AG04449 (cell line): ENCODE results near the gene CARS1.

Experiments
- CTCF ChIA-PET: fragments of 350-600 bp; formaldehyde crosslinking; extraction: SDS; loops from one replicate; lab custom pipeline; 2021; ENCODE audit warnings: antibody characterized with exemption; lab: Yijun Ruan, JAX
- POLR2A ChIA-PET: fragments of 400-600, 350-600 bp; formaldehyde crosslinking; extraction: SDS; loops from one replicate; lab custom pipeline; 2020; ENCODE audit warnings: antibody characterized with exemption, inconsistent platforms; lab: Yijun Ruan, JAX
- DNase-seq: peaks from one replicate; pipeline ENCODE4 v3.0.0-alpha.2; 2010; ENCODE audit warnings: low read depth, low spot score
- H3K4me3 ChIP-seq: 2 replicates; pipeline ENCODE4 v1.5.1; 2011; ENCODE audit warnings: low read depth, mild to moderate bottlenecking, control low read depth, low read length
- TF ChIP-seq, protein P1 (sequence below): IDR thresholded peaks from one replicate; pipeline ENCODE4 v1.5.1; 2011; ENCODE audit warnings: mild to moderate bottlenecking, moderate library complexity, low read length, control low read depth, inconsistent platforms; ENCODE audit not compliant: insufficient read depth; ENCODE audit errors: missing control alignments

Gene CARS1

GRCh38 chr11:2974272-2974671 lies 83.0 kb downstream of the CARS1 start:
- DNase-seq, result no peak
- no peak overlapping the region for H3K4me3 ChIP-seq
- ChIA-PET CTCF (interaction anchor here (0.6 to 3.4 kb wide), 7 partner anchors 15 to 443 kb away, joined by 3 to 15 read pairs (median 5); no protein-coding TSS in a partner anchor), POLR2A (no interaction called here)
- TF ChIP-seq, protein P1, sequence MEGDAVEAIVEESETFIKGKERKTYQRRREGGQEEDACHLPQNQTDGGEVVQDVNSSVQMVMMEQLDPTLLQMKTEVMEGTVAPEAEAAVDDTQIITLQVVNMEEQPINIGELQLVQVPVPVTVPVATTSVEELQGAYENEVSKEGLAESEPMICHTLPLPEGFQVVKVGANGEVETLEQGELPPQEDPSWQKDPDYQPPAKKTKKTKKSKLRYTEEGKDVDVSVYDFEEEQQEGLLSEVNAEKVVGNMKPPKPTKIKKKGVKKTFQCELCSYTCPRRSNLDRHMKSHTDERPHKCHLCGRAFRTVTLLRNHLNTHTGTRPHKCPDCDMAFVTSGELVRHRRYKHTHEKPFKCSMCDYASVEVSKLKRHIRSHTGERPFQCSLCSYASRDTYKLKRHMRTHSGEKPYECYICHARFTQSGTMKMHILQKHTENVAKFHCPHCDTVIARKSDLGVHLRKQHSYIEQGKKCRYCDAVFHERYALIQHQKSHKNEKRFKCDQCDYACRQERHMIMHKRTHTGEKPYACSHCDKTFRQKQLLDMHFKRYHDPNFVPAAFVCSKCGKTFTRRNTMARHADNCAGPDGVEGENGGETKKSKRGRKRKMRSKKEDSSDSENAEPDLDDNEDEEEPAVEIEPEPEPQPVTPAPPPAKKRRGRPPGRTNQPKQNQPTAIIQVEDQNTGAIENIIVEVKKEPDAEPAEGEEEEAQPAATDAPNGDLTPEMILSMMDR, result no peak

DNA sequence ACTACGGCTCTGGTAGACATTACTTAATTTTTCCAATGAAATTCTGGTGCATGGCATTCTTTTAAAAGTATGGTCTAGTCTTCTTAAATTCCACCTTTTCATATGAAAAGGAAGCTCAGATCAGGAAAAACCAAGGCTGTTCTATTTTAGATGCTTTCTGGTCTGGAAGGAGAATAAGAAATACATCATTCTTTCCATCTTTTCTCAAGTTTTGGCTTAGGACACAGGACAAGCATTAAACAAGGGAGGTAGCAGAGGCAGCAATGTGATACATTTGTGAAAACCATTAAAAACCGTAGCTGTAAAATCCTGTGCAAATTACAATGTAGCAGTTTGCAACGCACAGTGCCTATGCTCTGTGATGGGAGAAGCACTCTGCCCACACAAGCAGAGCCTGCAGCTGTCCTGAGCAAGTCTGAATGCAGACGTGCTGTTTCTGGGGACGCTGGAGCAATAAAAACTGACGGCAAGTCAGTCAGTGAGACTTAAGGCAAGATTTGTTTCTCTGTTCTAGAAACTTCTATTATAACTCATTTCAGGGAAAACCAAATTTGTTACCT lies 88.8 kb downstream of the CARS1 start:
- CTCF ChIA-PET, result interaction anchor here (1.0 to 1.7 kb wide), 3 partner anchors 8 to 13 kb away, joined by 3 to 7 read pairs (median 4); no protein-coding TSS in a partner anchor

GRCh38 chr11:2964782-2965181 lies 92.4 kb downstream of the CARS1 start:
- TF ChIP-seq, protein P1, result no peak
- ChIA-PET POLR2A (no interaction called here), CTCF (interaction anchor here (1.2 kb wide), 1 partner anchor 11 kb away, joined by 5 read pairs; no protein-coding TSS in a partner anchor)
- no peak for DNase-seq
- H3K4me3 ChIP-seq, result no peak overlapping the region

More for the DNA sequence above, 88.8 kb downstream of the CARS1 start:
- POLR2A ChIA-PET, result no interaction called here
- TF ChIP-seq, protein P1, result no peak
- DNase-seq, result no peak
- no peak overlapping the region for H3K4me3 ChIP-seq

- DNase-seq, result no peak
- POLR2A ChIA-PET, result no interaction called here
- TF ChIP-seq, protein P1, result no peak
- CTCF ChIA-PET, result interaction anchor here (0.5 to 1.6 kb wide), 2 partner anchors 12 to 1020 kb away, joined by 3 to 8 read pairs; no protein-coding TSS in a partner anchor
- H3K4me3 ChIP-seq, result no peak overlapping the region
These were observed 93.5 kb downstream of the CARS1 start for GRCh38 chr11:2963761-2964160.

GRCh38 chr11:2963112-2963754 lies 94.0 kb downstream of the CARS1 start:
- no peak for DNase-seq
- no peak overlapping the region for H3K4me3 ChIP-seq
- TF ChIP-seq, protein P1, result no peak
- POLR2A ChIA-PET, result no interaction called here
- CTCF ChIA-PET, result interaction anchor here (1.6 kb wide), 1 partner anchor 13 kb away, joined by 8 read pairs; no protein-coding TSS in a partner anchor

DNA sequence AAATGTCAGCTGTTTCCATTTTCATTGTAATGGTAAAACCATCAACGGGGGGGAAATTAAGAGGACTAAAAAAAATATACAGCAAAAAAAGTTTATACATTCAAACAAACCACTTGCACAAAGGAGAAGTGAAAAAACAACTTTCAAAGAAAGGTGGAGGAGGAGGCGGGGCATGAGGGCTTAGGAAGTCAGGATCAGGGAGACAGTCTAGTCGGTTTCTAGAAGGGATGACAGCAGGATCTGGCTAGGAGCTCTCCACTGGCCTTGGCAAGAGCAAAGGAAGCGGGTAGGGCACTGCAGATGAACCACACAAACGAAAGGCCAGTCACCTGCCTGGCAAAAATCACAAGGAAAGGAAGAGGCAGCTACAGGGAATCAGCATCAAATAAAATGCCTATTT lies 96.1 kb downstream of the CARS1 start:
- ChIA-PET POLR2A (no interaction called here), CTCF (interaction anchor here (0.9 to 1.1 kb wide), 2 partner anchors 14 to 131 kb away, joined by 5 read pairs; no protein-coding TSS in a partner anchor)
- TF ChIP-seq, protein P1, result no peak
- no peak for DNase-seq
- H3K4me3 ChIP-seq, result no peak overlapping the region
